AG10803 (cell line): Measurements from ENCODE around the gene PVALEF.

Experiments
- DNase-seq: peaks from one replicate; pipeline ENCODE4 v3.0.0; 2010; ENCODE audit warnings: low read depth
- H3K4me3 ChIP-seq: 2 replicates; pipeline ENCODE4 v1.5.1; 2011; ENCODE audit warnings: mild to moderate bottlenecking, low read length, control low read depth
- CTCF ChIP-seq: conservative IDR thresholded peaks from 2 replicates; pipeline ENCODE4 v1.5.1; 2011; ENCODE audit warnings: mild to moderate bottlenecking, low read length, control low read depth, inconsistent platforms

The PVALEF gene

GRCh38 chr17:81120149-81120484 lies 45.2 kb upstream of the PVALEF start:
- TF ChIP-seq CTCF, result no peak
- no peak overlapping the region for H3K4me3 ChIP-seq
- no peak for DNase-seq

- TF ChIP-seq CTCF, result no peak
- no peak for DNase-seq
- no peak overlapping the region for H3K4me3 ChIP-seq
Measured at GRCh38 chr17:81120695-81121621, 44.3 kb upstream of the PVALEF start.

GRCh38 chr17:81121841-81122733 lies 43.2 kb upstream of the PVALEF start:
- no peak for TF ChIP-seq CTCF
- no peak overlapping the region for H3K4me3 ChIP-seq
- DNase-seq, result no peak

GRCh38 chr17:81123052-81124048 lies 42.0 kb upstream of the PVALEF start:
- no peak for TF ChIP-seq CTCF
- no peak for DNase-seq
- H3K4me3 ChIP-seq, result no peak overlapping the region

GRCh38 chr17:81124377-81124776 lies 40.9 kb upstream of the PVALEF start:
- TF ChIP-seq CTCF, result no peak
- H3K4me3 ChIP-seq, result no peak overlapping the region
- no peak for DNase-seq

- TF ChIP-seq CTCF, result no peak
Measured at GRCh38 chr17:81125573-81126081, 39.7 kb upstream of the PVALEF start.

More at GRCh38 chr17:81125573-81126081, 39.7 kb upstream of the PVALEF start:
- no peak overlapping the region for H3K4me3 ChIP-seq
- DNase-seq, result no peak
